RWPE2 (cell line): ENCODE results near the gene SOD3.
A peak's percentile ranks its signal among the peaks of the same experiment; 100 is the strongest.

Experiments
- ATAC-seq: fragments of 200-7000 bp; cut with Tn5 transposase; 3 replicates; pipeline ENCODE4 v1.9.1; 2021; ENCODE audit warnings: low read depth
- DNase-seq: peaks from one replicate; pipeline ENCODE4 v3.0.0-alpha.2; 2020; ENCODE audit warnings: low spot score
- H3K27ac ChIP-seq: fragments of 450-650 bp; 2 replicates; pipeline ENCODE4 v1.5.1; 2017; ENCODE audit warnings: mild to moderate bottlenecking; ENCODE audit not compliant: poor library complexity, severe bottlenecking
- H3K27me3 ChIP-seq: fragments of 250-450 bp; sonication (Bioruptor Pico); 2 replicates; pipeline ENCODE4 v1.5.1; 2021; ENCODE audit warnings: mild to moderate bottlenecking, moderate library complexity; ENCODE audit not compliant: insufficient read depth, poor library complexity, severe bottlenecking
- H3K36me3 ChIP-seq: fragments of 250-450 bp; sonication (Bioruptor Pico); 2 replicates; pipeline ENCODE4 v1.5.1; 2020; ENCODE audit warnings: low read depth, mild to moderate bottlenecking, moderate library complexity
- H3K4me1 ChIP-seq: fragments of 250-450 bp; sonication (Bioruptor Pico); 2 replicates; pipeline ENCODE4 v1.5.1; 2021; ENCODE audit warnings: mild to moderate bottlenecking, moderate library complexity; ENCODE audit not compliant: insufficient read depth, poor library complexity, severe bottlenecking
- H3K4me3 ChIP-seq: fragments of 250-450 bp; sonication (Bioruptor Pico); 2 replicates; pipeline ENCODE4 v1.5.1; 2021; ENCODE audit warnings: mild to moderate bottlenecking, moderate library complexity; ENCODE audit not compliant: severe bottlenecking
- H3K9me3 ChIP-seq: fragments of 250-450 bp; sonication (Bioruptor Pico); 2 replicates; pipeline ENCODE4 v1.5.1; 2021; ENCODE audit warnings: mild to moderate bottlenecking, moderate library complexity; ENCODE audit not compliant: severe bottlenecking
- TF ChIP-seq, protein P1 (sequence below): fragments of 450-650 bp; IDR thresholded peaks from one replicate; pipeline ENCODE4 v1.5.1; 2017; ENCODE audit warnings: mild to moderate bottlenecking, moderate library complexity; ENCODE audit not compliant: poor library complexity, severe bottlenecking

Gene SOD3

DNA sequence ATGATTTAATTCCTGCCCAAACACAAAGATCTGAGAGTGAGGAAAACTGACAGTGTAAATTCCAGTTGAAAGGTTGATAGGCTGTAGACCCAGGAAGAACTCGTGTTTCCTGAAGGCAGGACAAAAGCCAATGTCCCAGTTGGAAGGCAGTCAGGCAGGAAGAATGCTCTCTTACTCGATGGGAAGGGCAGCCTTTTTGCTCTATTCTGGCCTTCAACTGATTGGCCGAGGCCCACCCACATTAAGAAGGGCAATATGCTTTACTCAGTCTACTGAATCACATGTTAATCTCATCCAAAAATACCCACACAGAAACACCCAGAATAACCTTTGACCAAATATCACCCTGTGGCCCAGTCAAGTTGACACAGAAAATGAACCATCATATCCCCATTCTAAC lies 45.3 kb upstream of the SOD3 start:
- TF ChIP-seq, protein P1, sequence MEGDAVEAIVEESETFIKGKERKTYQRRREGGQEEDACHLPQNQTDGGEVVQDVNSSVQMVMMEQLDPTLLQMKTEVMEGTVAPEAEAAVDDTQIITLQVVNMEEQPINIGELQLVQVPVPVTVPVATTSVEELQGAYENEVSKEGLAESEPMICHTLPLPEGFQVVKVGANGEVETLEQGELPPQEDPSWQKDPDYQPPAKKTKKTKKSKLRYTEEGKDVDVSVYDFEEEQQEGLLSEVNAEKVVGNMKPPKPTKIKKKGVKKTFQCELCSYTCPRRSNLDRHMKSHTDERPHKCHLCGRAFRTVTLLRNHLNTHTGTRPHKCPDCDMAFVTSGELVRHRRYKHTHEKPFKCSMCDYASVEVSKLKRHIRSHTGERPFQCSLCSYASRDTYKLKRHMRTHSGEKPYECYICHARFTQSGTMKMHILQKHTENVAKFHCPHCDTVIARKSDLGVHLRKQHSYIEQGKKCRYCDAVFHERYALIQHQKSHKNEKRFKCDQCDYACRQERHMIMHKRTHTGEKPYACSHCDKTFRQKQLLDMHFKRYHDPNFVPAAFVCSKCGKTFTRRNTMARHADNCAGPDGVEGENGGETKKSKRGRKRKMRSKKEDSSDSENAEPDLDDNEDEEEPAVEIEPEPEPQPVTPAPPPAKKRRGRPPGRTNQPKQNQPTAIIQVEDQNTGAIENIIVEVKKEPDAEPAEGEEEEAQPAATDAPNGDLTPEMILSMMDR, result no peak
- H3K27ac ChIP-seq, result no peak overlapping the region
- H3K4me1 ChIP-seq, result peaks cover 8% of the 10 kb centered on the region
- no peaks in the 10 kb centered on the region for H3K36me3 ChIP-seq
- no peak overlapping the region for H3K4me3 ChIP-seq
- no peak for ATAC-seq
- H3K27me3 ChIP-seq, result no peaks in the 10 kb centered on the region
- DNase-seq, result no peak
- H3K9me3 ChIP-seq, result no peaks in the 10 kb centered on the region

DNA sequence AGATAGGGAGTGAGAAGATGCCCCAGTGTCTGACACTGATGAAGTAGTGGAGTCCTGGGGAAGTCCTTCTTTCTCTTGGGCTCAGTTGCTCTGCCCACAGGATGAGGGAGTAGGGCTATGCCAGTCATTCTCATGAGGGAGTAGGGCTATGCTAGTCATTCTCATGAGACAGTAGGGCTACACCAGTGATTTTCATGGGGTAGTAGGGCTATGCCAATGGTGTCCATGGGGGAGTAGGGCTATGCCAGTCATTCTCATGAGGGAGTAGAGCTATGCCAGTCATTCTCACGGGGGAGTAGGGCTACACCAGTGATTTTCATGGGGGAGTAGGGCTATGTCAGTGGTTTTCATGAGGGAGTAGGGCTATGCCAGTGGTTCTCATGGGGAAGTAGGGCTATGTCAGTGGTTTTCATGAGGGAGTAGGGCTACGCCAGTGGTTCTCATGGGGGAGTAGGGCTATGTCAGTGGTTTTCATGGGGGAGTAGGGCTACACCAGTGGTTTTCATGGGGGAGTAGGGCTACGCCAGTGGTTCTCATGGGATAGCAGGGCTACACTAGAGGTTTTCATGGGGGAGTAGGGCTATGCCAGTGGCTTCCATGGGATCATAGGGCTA lies 43.3 kb upstream of the SOD3 start:
- H3K4me1 ChIP-seq, result peaks cover 8% of the 10 kb centered on the region

GRCh38 chr4:24753519-24753918 lies 41.9 kb upstream of the SOD3 start:
- Histone ChIP-seq H3K9me3 (peaks cover 4% of the 10 kb centered on the region), H3K27ac (peak overlapping the region; percentile 56), H3K27me3 (no peaks in the 10 kb centered on the region), H3K4me1 (peaks cover 8% of the 10 kb centered on the region), H3K36me3 (no peaks in the 10 kb centered on the region), H3K4me3 (no peak overlapping the region)
- DNase-seq (peak; percentile 78), ATAC-seq (peak; percentile 96)
- TF ChIP-seq, protein P1, result no peak

More for the DNA sequence above, 43.3 kb upstream of the SOD3 start:
- H3K27me3 ChIP-seq, result no peaks in the 10 kb centered on the region
- TF ChIP-seq, protein P1, result no peak
- H3K27ac ChIP-seq, result no peak overlapping the region
- DNase-seq (no peak), ATAC-seq (no peak)
- H3K4me3 ChIP-seq, result no peak overlapping the region
- H3K9me3 ChIP-seq, result peaks cover 4% of the 10 kb centered on the region
- H3K36me3 ChIP-seq, result no peaks in the 10 kb centered on the region

- Histone ChIP-seq H3K4me3 (no peak overlapping the region), H3K27ac (peak overlapping the region; percentile 56), H3K27me3 (no peaks in the 10 kb centered on the region), H3K4me1 (peaks cover 8% of the 10 kb centered on the region), H3K36me3 (no peaks in the 10 kb centered on the region), H3K9me3 (peaks cover 4% of the 10 kb centered on the region)
- DNase-seq, result no peak
- ATAC-seq, result no peak
- TF ChIP-seq, protein P1, result no peak
Measured at GRCh38 chr4:24754571-24754970, 40.8 kb upstream of the SOD3 start.

DNA sequence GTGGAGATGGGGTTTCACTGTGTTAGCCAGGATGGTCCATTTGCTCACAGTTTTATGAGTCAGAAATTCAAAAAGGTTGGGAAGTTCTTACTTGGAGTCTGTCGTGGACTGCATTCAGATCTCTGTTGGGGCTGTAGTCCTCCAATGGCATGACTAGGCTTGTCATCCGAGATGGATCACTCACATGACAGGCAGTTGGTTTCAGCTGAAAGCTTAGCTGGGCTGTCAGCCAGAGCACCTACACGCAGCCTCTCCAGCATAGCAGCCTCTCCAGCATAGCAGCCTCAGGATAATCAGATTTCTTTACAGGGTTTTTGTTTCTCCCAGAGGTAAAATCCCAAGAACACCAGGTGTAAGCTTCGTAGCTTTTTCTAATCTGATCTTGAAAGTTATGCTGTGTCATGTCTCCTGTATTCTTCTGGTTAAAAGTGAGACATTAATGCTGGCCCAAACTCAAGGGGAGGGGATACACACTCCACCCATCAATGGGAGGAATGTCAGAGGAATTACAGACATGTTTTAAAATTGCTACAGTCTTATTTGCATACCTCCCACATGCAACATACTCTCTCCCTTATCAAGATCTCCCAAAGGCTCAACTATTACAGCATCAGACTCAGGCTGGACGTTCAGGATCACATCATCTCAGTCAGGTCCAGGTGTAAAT lies 31.6 kb upstream of the SOD3 start:
- Histone ChIP-seq H3K4me3 (no peak overlapping the region), H3K36me3 (no peaks in the 10 kb centered on the region), H3K4me1 (peaks cover 13% of the 10 kb centered on the region), H3K27ac (peak overlapping the region; percentile 74), H3K27me3 (no peaks in the 10 kb centered on the region), H3K9me3 (no peaks in the 10 kb centered on the region)
- TF ChIP-seq, protein P1, result no peak
- ATAC-seq (peak; percentile 93), DNase-seq (peak; percentile 70)
